ENCODE measurements around the gene TERB1. TPM values are rescaled to one million over a fixed set of nuclear protein-coding genes. Genes with fewer than 3 reads are reported as not detected.

TERB1 gene
- total RNA-seq, 1 donor from 2014 or later: 0.07 TPM

- no peak for DNase-seq (ENCODE audit: low read depth, low spot score)
Observed at GRCh38 chr16:66705790-66706505, 95.4 kb downstream of the TERB1 start.

Other genes with a start within 250 kb of the TERB1 start
- 74.6 and 103 TPM in 2 replicates for gene CKLF, start 249.0 kb downstream of the TERB1 start, total RNA-seq
- 2.9 and 4.8 TPM in 2 replicates for gene CMTM1, start 235.1 kb downstream of the TERB1 start, total RNA-seq
- gene CMTM2, start 222.1 kb downstream of the TERB1 start, total RNA-seq: not detected in 2 replicates
- 23.5 and 23.7 TPM in 2 replicates for gene CMTM3, start 196.9 kb downstream of the TERB1 start, total RNA-seq
- 8.5 and 12.3 TPM in 2 replicates for gene CMTM4, start 104.8 kb downstream of the TERB1 start, total RNA-seq
- gene DYNC1LI2, start 50.0 kb downstream of the TERB1 start, total RNA-seq: 131 and 166 TPM in 2 replicates
- gene NAE1, start 29.4 kb upstream of the TERB1 start, total RNA-seq: 70.2 and 77.2 TPM in 2 replicates
- gene CA7, start 42.8 kb upstream of the TERB1 start, total RNA-seq: not detected in 2 replicates
- gene PDP2, start 78.9 kb upstream of the TERB1 start, total RNA-seq: 9.4 and 12.1 TPM in 2 replicates
- gene CDH16, start 117.3 kb upstream of the TERB1 start, total RNA-seq: not detected in 2 replicates
- gene RRAD, start 124.0 kb upstream of the TERB1 start, total RNA-seq: 0.59 and 0.60 TPM in 2 replicates
- gene CIAO2B, start 132.8 kb upstream of the TERB1 start, total RNA-seq: 159 and 180 TPM in 2 replicates
- 16.1 and 17.1 TPM in 2 replicates for gene CES2, start 133.9 kb upstream of the TERB1 start, total RNA-seq
- gene CES3, start 159.7 kb upstream of the TERB1 start, total RNA-seq: not detected in 2 replicates
- gene CES4A, start 187.0 kb upstream of the TERB1 start, total RNA-seq: 0.59 and 0.85 TPM in 2 replicates
- 86.0 and 148 TPM in 2 replicates for gene CBFB, start 227.6 kb upstream of the TERB1 start, total RNA-seq